NT2/D1 (cell line): ENCODE results near the gene TMEM164.

ENCODE experiments used
- SUZ12 ChIP-seq: IDR thresholded peaks from 2 replicates; pipeline ENCODE4 v1.6.1; 2011; ENCODE audit not compliant: insufficient read length, insufficient read depth; ENCODE audit errors: extremely low read depth
- YY1 ChIP-seq: IDR thresholded peaks from 2 replicates; pipeline ENCODE4 v1.6.1; 2011; ENCODE audit not compliant: insufficient read length, insufficient read depth
- ZNF274 ChIP-seq: IDR thresholded peaks from 2 replicates; pipeline ENCODE4 v1.6.1; 2011; ENCODE audit warnings: mild to moderate bottlenecking, low read depth, low read length

GRCh38 chrX:110180176-110180927 lies 177.4 kb downstream of the TMEM164 start:
- TF ChIP-seq ZNF274: no peak
- TF ChIP-seq SUZ12: no peak
- TF ChIP-seq YY1: no peak
